Activated B cell treated with CpG ODN at 0.5 μM for 24 hours (primary cell): Measurements from ENCODE around the gene RNF31. TPM values are rescaled to one million over a fixed set of nuclear protein-coding genes. Genes with fewer than 3 reads are reported as not detected.

Source experiments
- ATAC-seq: fragments of 200-7000 bp; cut with Tn5 transposase; one replicate; pipeline ENCODE4 v1.10.0; 2021; ENCODE audit warnings: low read depth, mild to moderate bottlenecking, moderate library complexity
- CTCF ChIA-PET: fragments of 350-600 bp; sonication (Branson Sonifier 250); formaldehyde crosslinking; loops from one replicate; lab custom pipeline; 2021; ENCODE audit warnings: antibody characterized with exemption; lab: Charles Lee
- POLR2A ChIA-PET: fragments of 350-600 bp; sonication (Branson Sonifier 250); formaldehyde crosslinking; loops from one replicate; lab custom pipeline; 2021; ENCODE audit warnings: antibody characterized with exemption; lab: Charles Lee
- DNase-seq: peaks from one replicate; pipeline ENCODE4 v3.0.0; 2022
- H3K27ac Mint-ChIP-seq: one replicate; pipeline ENCODE4 v1.8.0; 2020; ENCODE audit warnings: mixed read lengths
- H3K27me3 Mint-ChIP-seq: one replicate; pipeline ENCODE4 v1.8.0; 2021; ENCODE audit warnings: mixed read lengths
- H3K36me3 Mint-ChIP-seq: one replicate; pipeline ENCODE4 v1.8.0; 2021; ENCODE audit warnings: low read depth, mixed read lengths
- H3K4me1 Mint-ChIP-seq: one replicate; pipeline ENCODE4 v1.8.0; 2021; ENCODE audit warnings: mixed read lengths
- H3K4me3 Mint-ChIP-seq: one replicate; pipeline ENCODE4 v1.8.0; 2020; ENCODE audit warnings: mild to moderate bottlenecking, mixed read lengths
- H3K9me3 Mint-ChIP-seq: one replicate; pipeline ENCODE4 v1.8.0; 2020; ENCODE audit warnings: mixed read lengths
- intact Hi-C: fragments of 100-400 bp; cut with micrococcal nuclease; formaldehyde crosslinking; loops from one replicate; pipeline ENCODE4 v1.15.1; 2024
- total RNA-seq: library from RNA; stranded (reverse); gene quantifications from 2 replicates; pipeline ENCODE4 v1.2.3, GENCODE V29; 2022
- TF ChIP-seq, protein P1 (sequence below): fragments of 200-600 bp; IDR thresholded peaks from one replicate; pipeline ENCODE4 v1.8.0; 2022; ENCODE audit warnings: antibody characterized with exemption, mild to moderate bottlenecking

The RNF31 gene
- total RNA-seq, 1 donor from 2014 or later: 99.8 TPM

GRCh38 chr14:24108336-24108874, 38.9 kb upstream of the RNF31 start:
- TF ChIP-seq, protein P1, sequence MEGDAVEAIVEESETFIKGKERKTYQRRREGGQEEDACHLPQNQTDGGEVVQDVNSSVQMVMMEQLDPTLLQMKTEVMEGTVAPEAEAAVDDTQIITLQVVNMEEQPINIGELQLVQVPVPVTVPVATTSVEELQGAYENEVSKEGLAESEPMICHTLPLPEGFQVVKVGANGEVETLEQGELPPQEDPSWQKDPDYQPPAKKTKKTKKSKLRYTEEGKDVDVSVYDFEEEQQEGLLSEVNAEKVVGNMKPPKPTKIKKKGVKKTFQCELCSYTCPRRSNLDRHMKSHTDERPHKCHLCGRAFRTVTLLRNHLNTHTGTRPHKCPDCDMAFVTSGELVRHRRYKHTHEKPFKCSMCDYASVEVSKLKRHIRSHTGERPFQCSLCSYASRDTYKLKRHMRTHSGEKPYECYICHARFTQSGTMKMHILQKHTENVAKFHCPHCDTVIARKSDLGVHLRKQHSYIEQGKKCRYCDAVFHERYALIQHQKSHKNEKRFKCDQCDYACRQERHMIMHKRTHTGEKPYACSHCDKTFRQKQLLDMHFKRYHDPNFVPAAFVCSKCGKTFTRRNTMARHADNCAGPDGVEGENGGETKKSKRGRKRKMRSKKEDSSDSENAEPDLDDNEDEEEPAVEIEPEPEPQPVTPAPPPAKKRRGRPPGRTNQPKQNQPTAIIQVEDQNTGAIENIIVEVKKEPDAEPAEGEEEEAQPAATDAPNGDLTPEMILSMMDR: no peak
- intact Hi-C loops: loop anchor here (1.0 kb wide), 3 partner anchors 13 to 50 kb away; no protein-coding TSS in a partner anchor
- Mint-ChIP-seq H3K4me1 (peaks cover 12% of the 10 kb centered on the region), H3K27ac (peak overlapping the region; percentile 90), H3K9me3 (peaks cover 2% of the 10 kb centered on the region), H3K36me3 (peaks cover 25% of the 10 kb centered on the region), H3K4me3 (no peak overlapping the region), H3K27me3 (no peaks in the 10 kb centered on the region)
- DNase-seq (no peak), ATAC-seq (no peak)
- POLR2A ChIA-PET: interaction anchor here (0.6 to 9.8 kb wide), 21 partner anchors 9 to 160 kb away, joined by 3 to 115 read pairs (median 4); partner anchors contain the start of genes EMC9, IPO4, IRF9 and PCK2
- CTCF ChIA-PET: interaction anchor here (0.7 to 7.4 kb wide), 33 partner anchors 8 to 545 kb away, joined by 3 to 137 read pairs (median 4); partner anchors contain the start of genes CIDEB, EMC9, IRF9 and MDP1

- Mint-ChIP-seq H3K4me3 (no peak overlapping the region), H3K9me3 (no peaks in the 10 kb centered on the region), H3K27ac (no peak overlapping the region), H3K27me3 (no peaks in the 10 kb centered on the region), H3K4me1 (peaks cover 15% of the 10 kb centered on the region), H3K36me3 (peaks cover 19% of the 10 kb centered on the region)
- DNase-seq (no peak), ATAC-seq (no peak)
- CTCF ChIA-PET: interaction anchor here (0.6 to 5.6 kb wide), 11 partner anchors 13 to 223 kb away, joined by 3 to 45 read pairs (median 9); partner anchors contain the start of genes CARMIL3, CIDEB, IRF9 and PSME2
- POLR2A ChIA-PET: interaction anchor here (0.6 to 9.8 kb wide), 8 partner anchors 9 to 103 kb away, joined by 3 to 115 read pairs (median 5); partner anchors contain the start of genes EMC9, PCK2, PSME1 and PSME2
- intact Hi-C loops: loop anchor here (10.0 kb wide), 1 partner anchor 1015 kb away; the partner anchor contains the start of genes ACIN1 and C14orf119
- TF ChIP-seq, protein P1: no peak
Observed at GRCh38 chr14:24110060-24110459, 37.2 kb upstream of the RNF31 start.

DNA sequence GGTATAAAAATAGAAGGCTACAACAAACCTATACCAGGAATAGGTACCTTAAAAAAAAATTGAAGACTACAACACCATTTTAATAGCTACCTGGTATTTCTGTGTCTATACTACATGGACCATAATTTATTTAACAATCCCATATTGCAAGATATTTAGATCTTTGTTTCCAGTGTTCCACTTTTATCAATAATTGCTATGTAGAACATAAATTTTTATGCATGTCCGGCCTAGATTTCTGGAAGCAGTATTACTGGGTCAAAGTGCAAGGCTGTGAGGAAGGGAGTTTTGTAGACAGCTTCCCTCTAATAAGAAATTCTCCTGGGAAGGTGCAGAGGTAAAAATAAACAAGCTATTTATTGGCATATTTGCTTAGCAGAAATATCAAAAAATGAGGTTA, 36.8 kb upstream of the RNF31 start:
- Mint-ChIP-seq H3K27me3 (no peaks in the 10 kb centered on the region), H3K4me3 (no peak overlapping the region), H3K27ac (no peak overlapping the region)

DNA sequence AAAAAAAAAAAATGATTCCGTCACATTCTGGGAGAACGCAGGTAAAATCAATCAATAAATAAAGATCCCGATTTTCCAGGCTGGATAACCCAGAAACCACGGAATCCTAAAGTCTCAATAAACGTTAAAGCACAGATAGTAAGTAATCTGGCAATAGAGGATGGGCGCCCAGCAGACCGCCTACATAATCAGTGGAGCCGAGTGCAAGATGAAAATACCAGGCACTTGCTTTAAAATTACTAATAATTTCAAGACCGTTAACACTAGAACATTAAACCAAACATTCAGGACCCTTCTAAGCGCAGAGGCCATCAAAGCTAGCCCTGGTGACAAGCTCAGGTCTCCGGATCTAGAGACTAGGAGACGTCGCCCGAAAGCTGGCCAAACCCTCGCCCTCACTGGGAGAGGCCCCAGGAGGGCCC, 33.9 kb upstream of the RNF31 start:
- TF ChIP-seq, protein P1: no peak
- Mint-ChIP-seq H3K4me1 (peaks cover 35% of the 10 kb centered on the region), H3K9me3 (no peaks in the 10 kb centered on the region), H3K27me3 (no peaks in the 10 kb centered on the region), H3K36me3 (peaks cover 36% of the 10 kb centered on the region), H3K27ac (peak overlapping the region; percentile 100), H3K4me3 (peak overlapping the region; percentile 99)
- ATAC-seq (no peak), DNase-seq (no peak)
- intact Hi-C loops: loop anchor here (10.0 kb wide), 1 partner anchor 1019 kb away; the partner anchor contains the start of genes ACIN1 and C14orf119
- CTCF ChIA-PET: interaction anchor here (0.7 to 2.6 kb wide), 10 partner anchors 18 to 100 kb away, joined by 3 to 15 read pairs (median 8); partner anchors contain the start of genes CHMP4A, EMC9, IRF9 and PSME1
- POLR2A ChIA-PET: interaction anchor here (0.6 to 6.1 kb wide), 31 partner anchors 8 to 1018 kb away, joined by 3 to 239 read pairs (median 9); partner anchors contain the start of genes ACIN1, C14orf119, CARMIL3 and CBLN3

More for the DNA sequence above, 36.8 kb upstream of the RNF31 start:
- TF ChIP-seq, protein P1: no peak
- ChIA-PET POLR2A (interaction anchor here (0.5 to 9.8 kb wide), 9 partner anchors 16 to 105 kb away, joined by 3 to 115 read pairs (median 5); partner anchors contain the start of genes EMC9, MDP1, PCK2 and PSME1), CTCF (interaction anchor here (1.1 to 5.6 kb wide), 7 partner anchors 19 to 223 kb away, joined by 4 to 45 read pairs (median 10); partner anchors contain the start of genes CARMIL3, IRF9, PSME2 and RNF31)
- Mint-ChIP-seq H3K36me3 (peaks cover 19% of the 10 kb centered on the region), H3K9me3 (no peaks in the 10 kb centered on the region), H3K4me1 (peaks cover 20% of the 10 kb centered on the region)
- intact Hi-C loops: loop anchor here (10.0 kb wide), 1 partner anchor 1016 kb away; the partner anchor contains the start of genes ACIN1 and C14orf119
- DNase-seq (no peak), ATAC-seq (no peak)
